Keratinocyte (primary cell): ENCODE results near the gene AOC1. TPM values are rescaled to one million over a fixed set of nuclear protein-coding genes. Genes with fewer than 3 reads are reported as not detected.

Source experiments
- DNase-seq: peaks from one replicate; pipeline ENCODE4 v3.0.0-alpha.2; 2011; ENCODE audit warnings: low read depth, missing footprints, low spot score
- FAIRE-seq: peaks from 2 replicates; lab custom pipeline; 2011; peaks lifted over from hg19 to GRCh38; lab: Jason Lieb, UNC
- H2AFZ ChIP-seq: 2 replicates; pipeline ENCODE4 v1.6.0; 2012; ENCODE audit warnings: low read length, control low read depth, inconsistent platforms; ENCODE audit not compliant: control insufficient read depth
- H3K27ac ChIP-seq: 2 replicates; pipeline ENCODE4 v1.5.1; 2011; ENCODE audit warnings: low read length; ENCODE audit not compliant: control insufficient read depth, insufficient read depth
- H3K27me3 ChIP-seq: 3 replicates; pipeline ENCODE4 v1.6.0; 2011; ENCODE audit warnings: low read length; ENCODE audit not compliant: control insufficient read depth, insufficient read depth; ENCODE audit errors: extremely low read depth
- H3K36me3 ChIP-seq, 2 experiments: 2 replicates in 1 of 2; 3 replicates in 1 of 2; pipeline ENCODE4 v1.5.1; 2011; ENCODE audit warnings: low read length in 2 of 2, mild to moderate bottlenecking in 1 of 2; ENCODE audit not compliant: control insufficient read depth in 2 of 2, insufficient read depth in 2 of 2; ENCODE audit errors: extremely low read depth in 1 of 2
- H3K4me1 ChIP-seq: 3 replicates; pipeline ENCODE4 v1.5.1; 2011; ENCODE audit warnings: low read length; ENCODE audit not compliant: control insufficient read depth, insufficient read depth; ENCODE audit errors: extremely low read depth
- H3K4me2 ChIP-seq: 3 replicates; pipeline ENCODE4 v1.6.0; 2011; ENCODE audit warnings: low read depth, low read length; ENCODE audit not compliant: control insufficient read depth, insufficient read depth; ENCODE audit errors: extremely low read depth
- H3K4me3 ChIP-seq, 3 experiments: fragments of 200-600 bp in 1 of 3; sonication (generic) in 1 of 3; 2 replicates in 2 of 3; 3 replicates in 1 of 3; pipeline ENCODE4 v1.5.1; 2011 to 2016; ENCODE audit warnings: low read length in 3 of 3, mild to moderate bottlenecking in 3 of 3, control low read depth in 2 of 3, inconsistent platforms in 1 of 3, low read depth in 1 of 3, mixed read lengths in 1 of 3, mixed run types in 1 of 3, moderate library complexity in 1 of 3; ENCODE audit not compliant: control insufficient read depth in 2 of 3, insufficient read depth in 2 of 3; ENCODE audit errors: extremely low read depth in 1 of 3
- H3K79me2 ChIP-seq: 2 replicates; pipeline ENCODE4 v1.6.0; 2012; ENCODE audit warnings: low read length; ENCODE audit not compliant: control insufficient read depth, insufficient read depth
- H3K9ac ChIP-seq: 3 replicates; pipeline ENCODE4 v1.6.0; 2011; ENCODE audit warnings: low read length; ENCODE audit not compliant: control insufficient read depth, insufficient read depth; ENCODE audit errors: extremely low read depth
- H3K9me1 ChIP-seq: 3 replicates; pipeline ENCODE4 v1.6.0; 2011; ENCODE audit warnings: low read length; ENCODE audit not compliant: control insufficient read depth, insufficient read depth; ENCODE audit errors: extremely low read depth
- H3K9me3 ChIP-seq: 2 replicates; pipeline ENCODE4 v1.5.1; 2012; ENCODE audit warnings: low read depth, low read length; ENCODE audit not compliant: control insufficient read depth
- H4K20me1 ChIP-seq: 3 replicates; pipeline ENCODE4 v1.6.0; 2011; ENCODE audit warnings: low read length; ENCODE audit not compliant: control insufficient read depth, insufficient read depth; ENCODE audit errors: extremely low read depth
- EZH2 ChIP-seq: IDR thresholded peaks from one replicate; pipeline ENCODE4 v1.6.1; 2012; ENCODE audit warnings: inconsistent platforms, mild to moderate bottlenecking, low read length, moderate library complexity
- dilution Hi-C: fragments of 300-500 bp; cut with MboI; formaldehyde crosslinking; loops from one replicate; pipeline ENCODE4 v1.7.0; 2020; ENCODE audit warnings: low sequenced_read_pairs; ENCODE audit not compliant: extremely low pct_ligation_motif_present
- polyA plus RNA-seq, 5 experiments: library from polyadenylated mRNA; depleted of rRNA in 3 of 5; stranded (reverse) in 3 of 5; stranded (forward) in 1 of 5; unstranded in 1 of 5; fragments of >200 nt; gene quantifications; 1 replicate in 1 of 5; 2 replicates in 3 of 5; 3 replicates in 1 of 5; pipeline versions ENCODE4 v1.2.1 to v1.2.3, GENCODE V29; 2011 to 2012; ENCODE audit warnings: missing spikeins in 2 of 5, low read depth in 1 of 5, low replicate concordance in 1 of 5
- TF ChIP-seq, protein P1 (sequence below), 3 experiments: IDR thresholded peaks in 1 of 3; conservative IDR thresholded peaks in 1 of 3; optimal IDR thresholded peaks in 1 of 3; 2 replicates in 2 of 3; 3 replicates in 1 of 3; pipeline versions ENCODE3 to v1.5.1; 2011; ENCODE audit warnings: low read length in 3 of 3, mild to moderate bottlenecking in 3 of 3, moderate library complexity in 2 of 3, control low read depth in 1 of 3, inconsistent platforms in 1 of 3; ENCODE audit not compliant: insufficient read depth in 2 of 3; ENCODE audit errors: extremely low read depth in 1 of 3

Gene AOC1
- polyA plus RNA-seq, 1 donor (not counting 4 experiments of a cell fraction or from before 2014, with no cell fraction given), result not detected

DNA sequence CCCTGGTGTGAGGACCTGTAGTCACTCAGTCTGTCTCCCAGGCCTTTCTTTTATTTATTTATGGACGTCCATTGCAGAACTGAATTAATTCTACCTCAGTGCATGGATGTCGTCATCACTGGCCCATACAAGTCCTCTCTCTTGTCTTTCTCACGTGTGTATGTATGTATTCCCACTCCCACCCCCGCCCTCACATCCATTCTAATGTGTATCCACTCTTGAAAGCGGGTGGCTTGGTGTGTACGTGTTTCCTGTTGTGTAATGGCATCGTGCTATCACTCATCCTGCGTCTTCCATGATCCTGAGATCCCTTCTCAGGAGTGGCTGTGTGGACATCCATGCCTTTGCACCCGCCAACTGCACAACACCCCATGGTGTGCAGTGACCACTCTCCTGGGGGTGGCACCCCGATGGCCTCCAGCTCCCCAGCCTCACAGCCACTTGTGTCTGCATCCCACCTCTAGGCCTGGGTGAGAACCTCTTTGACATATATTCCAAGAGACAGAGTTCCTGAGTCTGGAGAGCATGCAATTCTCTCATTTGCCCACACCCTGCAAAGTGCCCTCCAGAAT, 3.0 kb upstream of the AOC1 start:
- Histone ChIP-seq H3K4me2 (no peak overlapping the region), H3K36me3 (no peaks in the 10 kb centered on the region), H3K27me3 (peaks cover 6% of the 10 kb centered on the region), H3K79me2 (no peaks in the 10 kb centered on the region), H3K4me3 (no peak overlapping the region), H3K27ac (no peak overlapping the region), H3K4me1 (no peaks in the 10 kb centered on the region), H3K9me3 (no peaks in the 10 kb centered on the region), H3K9me1 (no peaks in the 10 kb centered on the region), H2AFZ (no peak overlapping the region), H4K20me1 (no peaks in the 10 kb centered on the region), H3K9ac (no peak overlapping the region)
- FAIRE-seq, result no peak
- dilution Hi-C loops, result no loop called here
- no peak for DNase-seq
- TF ChIP-seq, protein P1, sequence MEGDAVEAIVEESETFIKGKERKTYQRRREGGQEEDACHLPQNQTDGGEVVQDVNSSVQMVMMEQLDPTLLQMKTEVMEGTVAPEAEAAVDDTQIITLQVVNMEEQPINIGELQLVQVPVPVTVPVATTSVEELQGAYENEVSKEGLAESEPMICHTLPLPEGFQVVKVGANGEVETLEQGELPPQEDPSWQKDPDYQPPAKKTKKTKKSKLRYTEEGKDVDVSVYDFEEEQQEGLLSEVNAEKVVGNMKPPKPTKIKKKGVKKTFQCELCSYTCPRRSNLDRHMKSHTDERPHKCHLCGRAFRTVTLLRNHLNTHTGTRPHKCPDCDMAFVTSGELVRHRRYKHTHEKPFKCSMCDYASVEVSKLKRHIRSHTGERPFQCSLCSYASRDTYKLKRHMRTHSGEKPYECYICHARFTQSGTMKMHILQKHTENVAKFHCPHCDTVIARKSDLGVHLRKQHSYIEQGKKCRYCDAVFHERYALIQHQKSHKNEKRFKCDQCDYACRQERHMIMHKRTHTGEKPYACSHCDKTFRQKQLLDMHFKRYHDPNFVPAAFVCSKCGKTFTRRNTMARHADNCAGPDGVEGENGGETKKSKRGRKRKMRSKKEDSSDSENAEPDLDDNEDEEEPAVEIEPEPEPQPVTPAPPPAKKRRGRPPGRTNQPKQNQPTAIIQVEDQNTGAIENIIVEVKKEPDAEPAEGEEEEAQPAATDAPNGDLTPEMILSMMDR (optimal IDR thresholded peaks at IDR 0.05 in 1 of 3, IDR thresholded peaks at IDR 0.05 in 1 of 3, conservative IDR thresholded peaks at IDR 0.05 in 1 of 3; ENCODE audit: extremely low read depth in 1 of 3, insufficient read depth in 2 of 3, low read length in 3 of 3), result no peak
- TF ChIP-seq EZH2, result no peak

DNA sequence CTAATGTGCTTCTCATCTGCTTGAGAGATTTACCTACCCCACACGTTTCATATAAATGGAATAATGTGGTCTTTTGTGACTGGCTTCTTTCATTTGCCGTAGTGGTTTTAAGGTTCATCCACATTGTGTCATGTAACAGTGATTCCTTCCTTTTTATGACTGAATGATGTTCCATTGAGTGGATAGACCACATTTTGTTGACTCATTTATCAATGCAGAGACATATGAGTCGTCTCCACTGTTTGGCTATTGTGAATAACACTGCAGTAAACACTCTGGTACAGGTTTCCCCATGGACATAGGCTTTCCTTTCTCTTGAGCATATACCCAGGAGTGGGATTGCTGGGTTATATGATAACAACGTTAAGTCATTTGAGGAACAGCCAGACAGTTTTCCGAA, 2.0 kb upstream of the AOC1 start:
- Histone ChIP-seq H3K9me3 (no peaks in the 10 kb centered on the region), H3K36me3 (no peaks in the 10 kb centered on the region), H3K4me3 (no peak overlapping the region), H2AFZ (no peak overlapping the region), H3K9me1 (no peaks in the 10 kb centered on the region), H3K9ac (no peak overlapping the region), H3K4me1 (no peaks in the 10 kb centered on the region), H3K4me2 (no peak overlapping the region), H3K79me2 (no peaks in the 10 kb centered on the region), H3K27ac (no peak overlapping the region), H3K27me3 (peaks cover 6% of the 10 kb centered on the region), H4K20me1 (no peaks in the 10 kb centered on the region)
- DNase-seq, result no peak
- TF ChIP-seq, protein P1 (optimal IDR thresholded peaks at IDR 0.05 in 1 of 3, IDR thresholded peaks at IDR 0.05 in 1 of 3, conservative IDR thresholded peaks at IDR 0.05 in 1 of 3; ENCODE audit: extremely low read depth in 1 of 3, insufficient read depth in 2 of 3, low read length in 3 of 3), result no peak
- no peak for TF ChIP-seq EZH2
- FAIRE-seq, result no peak
- dilution Hi-C loops, result no loop called here
